Ovary (tissue), 3 donors: ENCODE measurements around the gene CD3E.

Experiments used
- CTCF ChIP-seq, 3 donors: fragments of 450-650 bp in 2 of 3; fragments of 200-600 bp in 1 of 3; IDR thresholded peaks; one replicate each; pipeline versions ENCODE4 v1.5.1 to v1.8.0; 2016 to 2022; ENCODE audit warnings: antibody characterized with exemption in 3 of 3, mild to moderate bottlenecking in 1 of 3
- EP300 ChIP-seq: sonication (generic); formaldehyde crosslinking; IDR thresholded peaks from one replicate; pipeline ENCODE4 v1.6.1; 2017; ENCODE audit warnings: antibody characterized with exemption
- POLR2A ChIP-seq: fragments of 450-650 bp; IDR thresholded peaks from one replicate; pipeline ENCODE4 v1.6.1; 2017; ENCODE audit warnings: antibody characterized with exemption, mild to moderate bottlenecking, moderate library complexity
- donor health status: DM: no; HTN: no; CAD: no.

- TF ChIP-seq CTCF (IDR thresholded peaks at IDR 0.05) (no peak), POLR2A (no peak), EP300 (no peak)
These were observed 38.7 kb downstream of the CD3E start for GRCh38 chr11:118343248-118343647.
